ENCODE measurements around the gene MECR.

Gene MECR

DNA sequence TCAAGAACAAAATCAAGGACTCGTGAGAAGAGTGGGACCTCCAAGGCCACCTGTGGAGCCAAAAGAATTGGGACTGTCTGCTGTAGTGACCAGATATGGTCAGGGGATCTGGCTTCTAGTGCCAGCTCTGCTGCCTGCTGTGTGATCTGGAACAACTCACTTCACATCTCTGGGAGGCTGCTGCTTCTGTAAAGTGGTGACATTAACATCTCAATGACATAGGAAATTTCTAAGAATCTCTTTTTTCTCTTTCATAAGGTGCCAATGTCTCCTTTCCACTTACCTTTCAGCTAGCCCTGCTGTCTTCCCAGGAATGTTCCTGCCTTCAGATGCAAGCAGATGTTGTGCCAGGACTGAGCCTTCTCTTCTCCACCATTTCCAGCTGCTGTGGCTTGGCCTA is 44.0 kb downstream of the MECR start:
- TF ChIP-seq, protein P1, sequence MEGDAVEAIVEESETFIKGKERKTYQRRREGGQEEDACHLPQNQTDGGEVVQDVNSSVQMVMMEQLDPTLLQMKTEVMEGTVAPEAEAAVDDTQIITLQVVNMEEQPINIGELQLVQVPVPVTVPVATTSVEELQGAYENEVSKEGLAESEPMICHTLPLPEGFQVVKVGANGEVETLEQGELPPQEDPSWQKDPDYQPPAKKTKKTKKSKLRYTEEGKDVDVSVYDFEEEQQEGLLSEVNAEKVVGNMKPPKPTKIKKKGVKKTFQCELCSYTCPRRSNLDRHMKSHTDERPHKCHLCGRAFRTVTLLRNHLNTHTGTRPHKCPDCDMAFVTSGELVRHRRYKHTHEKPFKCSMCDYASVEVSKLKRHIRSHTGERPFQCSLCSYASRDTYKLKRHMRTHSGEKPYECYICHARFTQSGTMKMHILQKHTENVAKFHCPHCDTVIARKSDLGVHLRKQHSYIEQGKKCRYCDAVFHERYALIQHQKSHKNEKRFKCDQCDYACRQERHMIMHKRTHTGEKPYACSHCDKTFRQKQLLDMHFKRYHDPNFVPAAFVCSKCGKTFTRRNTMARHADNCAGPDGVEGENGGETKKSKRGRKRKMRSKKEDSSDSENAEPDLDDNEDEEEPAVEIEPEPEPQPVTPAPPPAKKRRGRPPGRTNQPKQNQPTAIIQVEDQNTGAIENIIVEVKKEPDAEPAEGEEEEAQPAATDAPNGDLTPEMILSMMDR (conservative IDR thresholded peaks at IDR 0.05), result no peak
- no peak for TF ChIP-seq ZFX (IDR thresholded peaks at IDR 0.05)
- no peak overlapping the region for H3K27ac ChIP-seq

GRCh38 chr1:29186252-29186651 is 44.5 kb downstream of the MECR start:
- TF ChIP-seq, protein P1 (conservative IDR thresholded peaks at IDR 0.05), result no peak
- no peak for TF ChIP-seq ZFX (IDR thresholded peaks at IDR 0.05)
- no peak overlapping the region for H3K27ac ChIP-seq

GRCh38 chr1:29183287-29183686 is 47.4 kb downstream of the MECR start:
- no peak for TF ChIP-seq ZFX (IDR thresholded peaks at IDR 0.05)
- TF ChIP-seq, protein P1 (conservative IDR thresholded peaks at IDR 0.05), result no peak
- no peak overlapping the region for H3K27ac ChIP-seq

- H3K27ac ChIP-seq, result peak within 1 kb of the TSS; percentile 98
- peak; percentile 99 for TF ChIP-seq ZFX (IDR thresholded peaks at IDR 0.05)
- TF ChIP-seq, protein P1 (conservative IDR thresholded peaks at IDR 0.05), result peak; percentile 90
Observed at GRCh38 chr1:29181413-29182225, 49.1 kb downstream of the MECR start, which contains the start of gene SRSF4. Gene SRSF4, minus strand, starts transcription at chr1:29181900. Its CDS starts 148 bp downstream, at chr1:29181752.

- H3K27ac ChIP-seq, result peak overlapping the region; percentile 98
Observed at GRCh38 chr1:29180497-29181412, 50.0 kb downstream of the MECR start.

DNA sequence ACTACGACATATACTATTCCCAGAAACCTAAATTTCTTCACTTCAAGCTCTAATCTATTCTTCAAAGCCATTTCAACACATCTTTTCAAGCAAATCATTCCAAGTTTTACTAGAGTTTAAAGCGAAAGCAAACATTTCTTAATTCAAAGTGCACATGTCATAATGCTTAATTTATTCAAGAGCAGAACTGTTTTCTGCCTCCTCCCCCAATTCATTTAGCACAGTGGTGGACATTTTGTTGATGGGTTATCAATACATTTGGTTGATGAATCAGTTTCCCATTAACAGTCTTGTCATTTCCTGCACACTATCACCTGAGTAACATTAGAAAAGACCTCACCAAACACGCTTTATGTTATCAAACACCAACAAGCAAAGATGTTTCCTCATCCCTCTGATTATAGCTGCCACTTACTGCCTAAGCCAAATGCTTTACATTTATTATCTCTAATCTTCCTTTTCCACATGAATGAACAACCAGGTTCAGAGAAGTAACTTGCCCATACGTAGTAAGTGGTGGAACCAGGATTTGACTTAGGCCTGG is 51.0 kb downstream of the MECR start:
- no peak overlapping the region for H3K27ac ChIP-seq
- TF ChIP-seq, protein P1 (conservative IDR thresholded peaks at IDR 0.05), result no peak
- no peak for TF ChIP-seq ZFX (IDR thresholded peaks at IDR 0.05)

More at GRCh38 chr1:29180497-29181412, 50.0 kb downstream of the MECR start:
- TF ChIP-seq, protein P1 (conservative IDR thresholded peaks at IDR 0.05), result no peak
- TF ChIP-seq ZFX (IDR thresholded peaks at IDR 0.05), result no peak

Data from C4-2B (cell line).